ENCODE measurements around the gene PAK4.
"Not testable (repeated sequence)": the region's sequence is repeated elsewhere in the genome, so short reads cannot be mapped to it uniquely, and the experiment has no call there.

The PAK4 gene

DNA sequence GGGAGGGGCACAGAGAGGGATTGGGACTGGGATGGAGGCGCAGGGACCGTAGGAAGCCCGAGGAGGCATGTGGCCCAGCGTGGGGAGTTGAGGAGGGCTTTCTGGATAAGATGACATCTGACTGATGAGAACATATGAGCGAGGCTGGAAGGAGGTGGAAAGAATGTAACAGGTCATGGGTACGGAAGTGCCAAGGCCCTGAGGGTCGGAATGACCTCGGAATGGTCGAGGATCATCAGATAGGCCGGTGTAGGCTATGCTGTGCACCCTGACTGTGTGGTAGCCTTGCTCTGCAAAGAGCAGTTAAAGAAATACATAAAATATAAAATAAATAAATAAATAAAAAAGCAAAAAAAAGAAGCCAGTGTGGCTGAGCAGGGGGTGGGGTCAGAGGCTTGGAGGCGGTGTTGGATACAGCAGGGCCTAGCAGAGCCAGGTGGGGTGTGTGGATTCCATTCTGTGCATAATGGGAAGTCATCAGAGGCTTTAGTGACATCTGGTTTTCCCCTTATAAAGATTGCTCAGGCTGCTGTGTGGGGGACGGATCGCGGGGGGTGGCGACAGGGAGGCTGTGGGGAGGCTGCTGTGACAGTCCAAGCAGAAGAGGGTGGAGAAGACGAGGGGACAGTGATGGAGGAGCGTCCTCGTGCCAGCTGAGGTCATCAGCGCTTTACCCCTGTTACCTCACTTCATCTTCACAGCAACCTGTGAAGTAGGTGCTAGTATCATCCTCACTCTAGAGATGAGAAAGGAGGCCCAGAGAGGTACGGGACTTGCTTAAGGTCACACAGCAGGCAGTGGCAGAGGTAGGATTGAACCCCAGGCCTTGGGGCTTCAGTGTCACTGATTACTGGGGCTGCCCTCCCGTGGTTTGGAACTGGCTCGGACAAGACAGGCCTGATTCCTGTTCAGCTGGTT is 5.0 kb downstream of the PAK4 start:
- DNase-seq: no peak

DNA sequence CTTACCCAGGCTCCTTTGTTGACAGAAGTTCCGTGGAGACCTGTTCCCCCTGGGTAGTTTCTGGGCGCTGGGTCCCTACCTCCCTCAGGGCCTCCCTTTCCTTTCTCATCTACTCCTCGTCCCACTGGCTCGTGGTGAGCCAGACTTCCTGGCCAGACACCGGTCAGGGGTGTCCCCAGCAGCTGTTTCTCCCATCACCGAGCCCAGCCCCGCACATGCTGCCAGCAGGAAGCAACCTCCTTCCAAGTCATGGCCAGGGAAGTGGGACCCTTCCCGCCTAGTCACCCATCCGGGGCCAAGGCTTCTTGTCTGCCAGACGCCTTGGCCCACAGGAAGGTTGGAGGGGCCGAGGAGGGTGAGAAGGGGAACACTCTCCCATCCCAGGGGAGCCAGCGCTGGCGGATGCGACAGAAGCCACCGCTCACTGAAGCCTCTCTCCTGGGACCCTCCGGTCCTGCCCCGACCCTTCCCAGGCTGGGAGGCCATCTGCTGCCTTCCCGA is 5.7 kb downstream of the PAK4 start:
- no peak for DNase-seq

- DNase-seq: no peak
These were observed 6.9 kb downstream of the PAK4 start for GRCh38 chr19:39132344-39132969.

DNA sequence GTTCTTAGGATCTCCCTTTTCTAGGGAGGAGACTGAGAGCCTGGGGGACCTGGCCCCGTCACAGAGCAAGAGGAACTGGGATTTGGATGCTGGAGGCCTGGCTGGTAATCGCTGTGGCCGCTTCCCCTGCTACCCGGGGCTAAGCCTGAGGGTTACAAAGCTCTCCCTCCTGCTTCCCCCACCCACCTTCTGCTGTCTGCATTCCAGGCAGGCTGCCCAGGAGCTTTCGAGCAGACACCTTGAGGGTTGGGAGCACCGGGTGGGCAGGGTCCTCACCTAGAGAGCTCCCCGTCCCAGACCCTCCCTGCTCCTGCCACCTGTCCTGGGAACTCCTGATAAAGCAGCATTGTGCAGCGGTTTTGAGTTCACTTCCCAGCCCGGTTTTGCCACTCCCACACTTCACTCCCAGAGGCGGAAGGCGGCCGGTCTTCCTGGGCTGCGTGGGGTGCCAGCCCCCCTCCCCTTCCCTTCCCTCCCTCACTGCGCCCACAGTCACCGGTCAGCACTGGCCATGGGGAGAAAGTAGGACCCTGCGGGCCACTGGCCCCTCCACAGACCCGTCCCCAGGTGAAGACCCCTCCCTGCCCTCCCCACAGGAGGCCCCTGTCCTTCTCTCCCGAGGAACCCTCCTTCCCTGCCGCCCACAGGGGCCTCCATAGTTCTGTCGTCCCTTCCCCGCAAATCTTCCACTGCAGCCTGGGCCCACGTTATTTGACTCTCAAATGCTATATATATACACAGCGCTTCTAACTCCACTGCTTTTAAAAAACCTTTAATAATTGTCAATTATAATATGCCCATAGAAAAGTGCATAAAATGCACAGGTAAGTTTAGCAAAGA is 8.1 kb downstream of the PAK4 start:
- DNase-seq: no peak

DNA sequence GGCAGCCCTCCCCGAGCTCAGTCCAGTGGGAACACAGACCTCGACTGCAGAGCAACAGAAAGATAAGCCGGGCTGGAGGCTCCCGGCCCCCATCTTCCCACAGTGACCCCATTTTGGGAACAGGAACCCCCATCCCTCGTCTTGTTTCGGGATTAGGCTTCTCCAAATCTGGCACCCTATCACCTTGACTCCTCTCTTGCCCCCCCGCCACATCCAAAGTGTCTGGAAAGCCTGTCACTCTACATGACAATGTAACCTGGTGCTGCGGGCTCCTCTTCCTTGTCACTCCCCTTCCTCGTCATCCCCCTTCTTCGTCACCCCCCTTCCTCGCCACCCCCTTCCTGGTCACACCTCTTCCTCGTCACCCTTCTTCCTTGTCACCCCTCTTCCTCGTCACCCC is 10.1 kb downstream of the PAK4 start:
- no peak for DNase-seq

- DNase-seq: no peak
These were observed 10.8 kb downstream of the PAK4 start for GRCh38 chr19:39136225-39136940.

DNA sequence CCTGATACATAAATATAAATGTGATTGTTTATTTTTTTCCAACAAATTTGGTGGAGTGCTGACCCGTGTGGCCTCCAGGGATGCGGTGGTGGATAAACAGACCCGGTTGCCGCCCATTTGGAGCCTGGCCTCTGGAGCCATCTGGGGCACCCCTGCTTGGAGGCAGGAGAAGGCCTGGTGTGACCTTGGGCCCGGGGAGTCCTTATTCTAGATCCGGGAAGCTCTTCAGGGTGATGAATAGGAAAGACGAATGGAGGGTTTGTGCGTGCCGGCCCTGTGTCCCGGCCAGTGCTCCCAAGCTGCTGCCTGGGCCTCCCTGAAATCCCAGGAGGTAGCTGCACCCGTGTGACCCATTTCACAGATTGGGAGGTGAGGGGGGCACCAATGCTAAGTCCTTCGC is 11.5 kb downstream of the PAK4 start:
- no peak for DNase-seq

DNA sequence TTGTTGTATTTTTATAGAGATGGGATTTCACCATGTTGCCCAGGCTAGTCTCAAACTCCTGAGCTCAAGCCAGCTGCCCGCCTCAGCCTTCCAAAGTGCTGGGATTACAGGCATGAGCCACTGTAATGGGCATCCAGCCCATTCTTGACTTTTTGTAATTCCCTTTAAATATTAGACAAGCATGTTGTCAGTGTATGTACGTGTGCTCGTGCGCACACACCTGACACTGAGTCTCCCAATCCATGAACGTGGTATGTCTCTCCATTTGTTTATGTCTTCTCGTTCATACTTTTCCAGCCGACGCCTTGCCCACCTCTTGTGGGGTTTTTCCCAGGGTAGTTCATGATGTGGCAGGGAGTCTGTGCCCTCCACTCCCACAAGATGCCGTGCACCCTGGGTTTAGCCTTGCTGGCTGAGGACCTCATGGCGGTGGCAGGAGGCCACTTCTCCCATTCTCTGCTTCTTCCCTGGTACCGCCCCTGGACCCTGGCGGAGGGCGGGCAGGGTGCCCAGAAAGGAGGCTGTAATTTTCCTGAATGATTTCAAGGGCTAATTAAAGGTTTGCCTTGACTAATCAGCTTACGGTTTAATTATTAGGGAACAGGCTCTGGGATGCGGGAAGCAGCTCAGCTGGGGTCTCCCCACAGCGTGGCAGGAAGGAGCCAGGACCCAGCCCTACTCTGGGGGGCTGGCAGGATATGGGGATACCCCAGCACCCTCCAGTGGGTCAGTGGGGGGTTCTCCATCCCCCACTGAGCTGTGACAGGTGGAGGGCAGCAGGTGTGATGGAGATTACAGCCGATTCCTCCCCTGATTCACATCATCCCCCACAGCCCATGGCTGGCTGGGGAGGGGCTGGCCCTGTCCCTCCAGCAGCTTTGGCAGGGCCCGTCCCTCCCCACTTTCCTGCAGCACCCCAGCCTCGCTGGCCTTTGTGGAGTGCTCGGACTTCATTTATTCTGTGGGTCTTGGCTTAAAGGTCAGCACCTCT is 12.9 kb downstream of the PAK4 start:
- no peak for DNase-seq

- peak; percentile 44 for DNase-seq
These were observed 13.8 kb downstream of the PAK4 start for GRCh38 chr19:39139305-39139874.

- DNase-seq: no peak
These were observed 14.4 kb downstream of the PAK4 start for GRCh38 chr19:39139971-39140453.

DNA sequence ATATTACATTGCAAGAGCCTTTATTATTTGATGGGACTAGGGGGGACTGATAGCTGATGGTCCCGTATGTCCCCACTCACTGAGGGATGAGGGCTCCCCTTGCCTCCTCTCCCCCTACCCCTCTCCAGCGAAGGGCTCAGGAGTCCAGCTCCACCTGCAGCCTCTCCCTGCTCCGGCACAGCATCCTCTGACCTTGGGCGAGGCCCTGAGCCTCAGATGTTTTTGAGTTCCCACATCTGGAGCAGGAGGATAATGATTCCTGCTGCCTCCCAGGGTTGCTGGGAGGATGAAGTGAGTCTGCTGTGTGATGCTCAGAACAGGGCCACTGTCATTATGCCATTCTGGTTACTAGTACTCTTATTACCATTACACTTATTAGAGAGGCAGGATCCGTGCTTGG is 15.0 kb downstream of the PAK4 start:
- DNase-seq: no peak

- DNase-seq: no peak
These were observed 16.3 kb downstream of the PAK4 start for GRCh38 chr19:39141929-39142328.

GRCh38 chr19:39142630-39143029 is 17.0 kb downstream of the PAK4 start:
- DNase-seq: no peak

DNA sequence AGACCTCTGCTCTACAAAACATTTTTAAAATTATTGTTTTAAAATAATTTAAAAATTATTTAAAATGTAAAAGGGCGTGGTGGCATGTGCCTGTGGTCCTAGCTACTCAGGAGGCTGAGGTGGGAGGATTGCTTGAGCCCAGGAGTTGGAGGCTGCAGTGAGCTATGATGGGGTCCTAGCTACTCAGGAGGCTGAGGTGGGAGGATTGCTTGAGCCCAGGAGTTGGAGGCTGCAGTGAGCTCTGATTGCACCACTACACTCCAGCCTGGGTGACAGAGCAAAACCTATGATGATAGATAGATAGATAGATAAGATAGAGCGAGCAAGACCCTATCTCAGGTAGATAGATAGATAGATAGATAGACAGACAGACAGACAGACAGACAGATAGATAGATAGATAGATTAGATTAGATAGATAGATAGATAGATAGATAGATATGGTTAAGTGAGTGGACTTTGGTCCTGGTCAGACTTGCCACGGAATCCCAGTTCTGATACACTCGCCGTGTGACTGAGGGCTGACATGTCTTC is 18.2 kb downstream of the PAK4 start:
- DNase-seq: not testable (repeated sequence)

- DNase-seq: peak; percentile 24
These were observed 18.9 kb downstream of the PAK4 start for GRCh38 chr19:39144290-39145071.

DNA sequence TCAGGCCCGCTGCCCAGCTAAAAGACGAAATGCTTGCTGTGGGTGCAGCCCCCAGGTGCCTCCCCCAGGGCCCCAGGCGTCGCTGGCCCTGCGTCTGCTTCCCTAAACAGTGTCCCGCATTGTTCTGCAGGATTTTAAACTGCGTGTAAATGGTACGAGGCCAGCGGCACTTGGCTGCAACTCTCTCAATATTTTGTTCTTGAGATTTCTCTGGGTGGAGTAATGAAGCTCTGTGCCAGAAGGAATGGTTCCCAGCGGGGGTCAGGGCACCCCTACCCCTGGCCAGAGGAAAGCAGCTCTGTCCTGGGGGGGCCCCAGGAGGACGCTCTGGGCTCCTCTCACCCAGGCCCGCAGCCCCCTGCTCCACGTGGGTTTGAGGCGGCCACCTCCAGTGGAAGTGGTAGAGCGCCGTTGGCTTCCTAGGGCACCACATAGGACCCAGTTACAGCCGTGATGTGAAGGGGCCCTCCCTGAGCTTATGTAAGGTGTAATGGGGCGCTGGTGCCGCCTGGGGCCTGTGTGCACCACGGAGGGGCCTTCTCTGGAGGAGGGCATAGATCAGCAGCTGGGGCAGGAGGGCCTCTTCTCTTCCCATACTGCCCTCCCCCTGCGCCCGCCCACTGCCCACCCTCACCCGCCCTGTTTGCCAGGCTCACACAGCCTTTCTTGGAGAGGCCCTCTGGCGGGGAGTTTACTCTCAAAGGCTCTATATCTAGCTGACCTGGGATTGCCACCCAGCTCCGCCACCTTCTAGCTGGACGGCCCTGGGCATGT is 19.8 kb downstream of the PAK4 start:
- DNase-seq: no peak

- no peak for DNase-seq
These were observed 20.5 kb downstream of the PAK4 start for GRCh38 chr19:39146091-39146490.

- no peak for DNase-seq
These were observed 21.3 kb downstream of the PAK4 start for GRCh38 chr19:39146686-39147450.

Measured in fibroblast of skin of abdomen (primary cell).